ENCODE results near the gene BOK.

The BOK gene

GRCh38 chr2:241575624-241576292, 17.2 kb downstream of the BOK start:
- TF ChIP-seq, protein P1, sequence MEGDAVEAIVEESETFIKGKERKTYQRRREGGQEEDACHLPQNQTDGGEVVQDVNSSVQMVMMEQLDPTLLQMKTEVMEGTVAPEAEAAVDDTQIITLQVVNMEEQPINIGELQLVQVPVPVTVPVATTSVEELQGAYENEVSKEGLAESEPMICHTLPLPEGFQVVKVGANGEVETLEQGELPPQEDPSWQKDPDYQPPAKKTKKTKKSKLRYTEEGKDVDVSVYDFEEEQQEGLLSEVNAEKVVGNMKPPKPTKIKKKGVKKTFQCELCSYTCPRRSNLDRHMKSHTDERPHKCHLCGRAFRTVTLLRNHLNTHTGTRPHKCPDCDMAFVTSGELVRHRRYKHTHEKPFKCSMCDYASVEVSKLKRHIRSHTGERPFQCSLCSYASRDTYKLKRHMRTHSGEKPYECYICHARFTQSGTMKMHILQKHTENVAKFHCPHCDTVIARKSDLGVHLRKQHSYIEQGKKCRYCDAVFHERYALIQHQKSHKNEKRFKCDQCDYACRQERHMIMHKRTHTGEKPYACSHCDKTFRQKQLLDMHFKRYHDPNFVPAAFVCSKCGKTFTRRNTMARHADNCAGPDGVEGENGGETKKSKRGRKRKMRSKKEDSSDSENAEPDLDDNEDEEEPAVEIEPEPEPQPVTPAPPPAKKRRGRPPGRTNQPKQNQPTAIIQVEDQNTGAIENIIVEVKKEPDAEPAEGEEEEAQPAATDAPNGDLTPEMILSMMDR (IDR thresholded peaks at IDR 0.05; ENCODE audit: borderline replicate concordance, insufficient read depth, low read depth, low read length) = no peak
- H3K4me3 ChIP-seq (ENCODE audit: low read depth, low read length) = no peak overlapping the region

GRCh38 chr2:241576293-241576654, 17.7 kb downstream of the BOK start:
- H3K4me3 ChIP-seq (ENCODE audit: low read depth, low read length) = no peak overlapping the region
- TF ChIP-seq, protein P1 (IDR thresholded peaks at IDR 0.05; ENCODE audit: borderline replicate concordance, insufficient read depth, low read depth, low read length) = no peak

- H3K4me3 ChIP-seq (ENCODE audit: low read depth, low read length) = no peak overlapping the region
- TF ChIP-seq, protein P1 (IDR thresholded peaks at IDR 0.05; ENCODE audit: borderline replicate concordance, insufficient read depth, low read depth, low read length) = no peak
Observed at GRCh38 chr2:241577413-241578122, 19.0 kb downstream of the BOK start.

- TF ChIP-seq, protein P1 (IDR thresholded peaks at IDR 0.05; ENCODE audit: borderline replicate concordance, insufficient read depth, low read depth, low read length) = no peak
- H3K4me3 ChIP-seq (ENCODE audit: low read depth, low read length) = no peak overlapping the region
Observed at GRCh38 chr2:241579281-241579680, 20.7 kb downstream of the BOK start.

GRCh38 chr2:241582328-241582727, 23.8 kb downstream of the BOK start:
- TF ChIP-seq, protein P1 (IDR thresholded peaks at IDR 0.05; ENCODE audit: borderline replicate concordance, insufficient read depth, low read depth, low read length) = no peak

GRCh38 chr2:241582806-241583205, 24.3 kb downstream of the BOK start:
- TF ChIP-seq, protein P1 (IDR thresholded peaks at IDR 0.05; ENCODE audit: borderline replicate concordance, insufficient read depth, low read depth, low read length) = no peak
- H3K4me3 ChIP-seq (ENCODE audit: low read depth, low read length) = no peak overlapping the region

More at GRCh38 chr2:241582328-241582727, 23.8 kb downstream of the BOK start:
- no peak overlapping the region for H3K4me3 ChIP-seq (ENCODE audit: low read depth, low read length)

GRCh38 chr2:241584436-241584835, 25.9 kb downstream of the BOK start:
- no peak overlapping the region for H3K4me3 ChIP-seq (ENCODE audit: low read depth, low read length)
- TF ChIP-seq, protein P1 (IDR thresholded peaks at IDR 0.05; ENCODE audit: borderline replicate concordance, insufficient read depth, low read depth, low read length) = no peak
